ENCODE data around the gene ZNF710. TPM values are rescaled to one million over a fixed set of nuclear protein-coding genes. Genes with fewer than 3 reads are reported as not detected.

The ZNF710 gene
- total and polyA plus RNA-seq, 2 of the 13 experiments (the other 11 are each of a cell fraction or from before 2014, with no cell fraction given) = 4.7 to 20.6 TPM

- TF ChIP-seq ZNF646 (CRISPR knock-in tag; IDR thresholded peaks at IDR 0.05) = no peak
- no peak for TF ChIP-seq STAT5B (CRISPR knock-in tag; IDR thresholded peaks at IDR 0.05)
- no peak for TF ChIP-seq ZBTB38 (CRISPR knock-in tag; IDR thresholded peaks at IDR 0.05)
- TF ChIP-seq ATF7-NPFF (CRISPR knock-in tag; IDR thresholded peaks at IDR 0.05; ENCODE audit: low read depth) = no peak
- no peak for TF ChIP-seq ZNF674 (CRISPR knock-in tag; IDR thresholded peaks at IDR 0.05; ENCODE audit: low read depth)
- TF ChIP-seq ZBTB42 (CRISPR knock-in tag; IDR thresholded peaks at IDR 0.05) = no peak
- no peak for TF ChIP-seq ZNF589 (CRISPR knock-in tag; conservative IDR thresholded peaks at IDR 0.05)
- no peak for TF ChIP-seq KAT2B (IDR thresholded peaks at IDR 0.05; ENCODE audit: borderline replicate concordance, low read depth, low read length)
Observed at GRCh38 chr15:89984421-89985010, 16.6 kb upstream of the ZNF710 start (continued).

All from HepG2 (cell line).